Measurements from ENCODE around the gene PNPLA7. TPM values are rescaled to one million over a fixed set of nuclear protein-coding genes. Genes with fewer than 3 reads are reported as not detected.

The PNPLA7 gene
- total RNA-seq, 4 donors from 2014 or later = 0.26 to 25.7 (median 3.4) TPM

DNA sequence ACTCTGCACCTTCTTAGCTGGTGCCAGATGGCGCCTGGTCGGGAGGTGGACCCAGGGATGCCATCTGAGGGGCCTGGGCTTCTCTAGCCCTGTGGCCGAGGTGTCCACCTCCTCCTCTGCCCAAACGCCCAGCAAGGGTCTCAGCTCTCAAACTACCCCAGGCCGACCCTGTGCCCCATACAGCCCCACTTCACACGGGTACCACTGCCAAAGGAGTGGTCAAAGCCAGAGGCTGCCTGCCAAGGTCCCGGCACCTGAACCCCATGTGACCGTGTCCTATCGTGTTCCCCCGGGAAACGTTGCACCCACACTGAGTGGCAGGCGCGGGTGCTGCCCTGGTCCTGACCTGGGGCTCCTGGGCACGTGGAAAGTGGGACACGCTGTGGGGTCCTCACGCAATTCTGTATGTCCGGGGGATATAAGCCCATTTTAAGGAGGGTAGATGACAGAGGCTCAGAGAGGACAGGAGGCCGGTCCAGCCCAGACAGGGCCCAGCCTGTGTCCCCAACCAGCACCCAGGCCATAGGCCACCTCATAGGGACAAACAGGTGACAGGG is 111.0 kb downstream of the PNPLA7 start:
- no peak for TF ChIP-seq POLR2A (IDR thresholded peaks at IDR 0.05)
- no peak for TF ChIP-seq CTCF (IDR thresholded peaks at IDR 0.05)
- no peak overlapping the region for H3K27ac ChIP-seq
- peaks cover 0 to 5% of the 10 kb centered on the region in 2 donors for H3K4me1 ChIP-seq
- H3K4me3 ChIP-seq = no peak overlapping the region
- H3K27me3 ChIP-seq = peaks cover 0 to 5% of the 10 kb centered on the region in 2 donors
- no peaks in the 10 kb centered on the region for H3K9me3 ChIP-seq
- no peak for DNase-seq
- H3K36me3 ChIP-seq = no peaks in the 10 kb centered on the region
- intact Hi-C loops (cut with DNase I; ENCODE audit: low total_unique reads) = no loop called here

DNA sequence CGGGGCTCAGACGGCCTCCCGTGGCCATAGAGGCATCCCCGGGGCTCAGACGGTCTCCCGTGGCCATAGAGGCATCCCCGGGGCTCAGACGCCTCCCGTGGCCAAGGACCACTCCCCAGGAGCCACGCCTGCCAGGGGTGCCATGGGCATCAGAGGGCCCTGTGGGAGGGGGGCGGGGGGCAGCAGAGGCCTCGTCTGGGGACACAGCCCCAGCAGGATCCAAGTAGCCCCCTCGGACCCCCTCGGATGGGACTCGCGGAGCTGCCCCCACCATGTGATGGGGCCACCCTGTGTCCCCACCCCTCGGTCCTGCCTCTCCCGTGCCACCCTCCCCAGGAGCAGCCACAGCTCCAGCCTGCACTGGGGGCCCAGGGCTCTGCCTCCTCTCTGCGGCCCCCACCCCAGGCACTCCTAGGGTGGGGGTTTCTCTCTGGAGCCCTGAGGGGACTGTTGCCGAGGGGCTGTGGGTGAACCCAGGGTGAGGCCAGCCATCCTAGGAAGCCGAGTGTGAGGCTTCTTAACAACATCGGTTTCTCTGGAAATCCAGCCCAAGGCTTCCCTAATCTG is 111.5 kb downstream of the PNPLA7 start:
- Histone ChIP-seq H3K9me3 (no peaks in the 10 kb centered on the region), H3K4me3 (no peak overlapping the region), H3K27me3 (peaks cover 0 to 5% of the 10 kb centered on the region in 2 donors), H3K36me3 (no peaks in the 10 kb centered on the region), H3K4me1 (peaks cover 0 to 5% of the 10 kb centered on the region in 2 donors), H3K27ac (no peak overlapping the region)
- intact Hi-C loops (cut with DNase I; ENCODE audit: low total_unique reads) = no loop called here
- DNase-seq = no peak
- TF ChIP-seq CTCF (IDR thresholded peaks at IDR 0.05) (no peak), POLR2A (IDR thresholded peaks at IDR 0.05) (no peak)

DNA sequence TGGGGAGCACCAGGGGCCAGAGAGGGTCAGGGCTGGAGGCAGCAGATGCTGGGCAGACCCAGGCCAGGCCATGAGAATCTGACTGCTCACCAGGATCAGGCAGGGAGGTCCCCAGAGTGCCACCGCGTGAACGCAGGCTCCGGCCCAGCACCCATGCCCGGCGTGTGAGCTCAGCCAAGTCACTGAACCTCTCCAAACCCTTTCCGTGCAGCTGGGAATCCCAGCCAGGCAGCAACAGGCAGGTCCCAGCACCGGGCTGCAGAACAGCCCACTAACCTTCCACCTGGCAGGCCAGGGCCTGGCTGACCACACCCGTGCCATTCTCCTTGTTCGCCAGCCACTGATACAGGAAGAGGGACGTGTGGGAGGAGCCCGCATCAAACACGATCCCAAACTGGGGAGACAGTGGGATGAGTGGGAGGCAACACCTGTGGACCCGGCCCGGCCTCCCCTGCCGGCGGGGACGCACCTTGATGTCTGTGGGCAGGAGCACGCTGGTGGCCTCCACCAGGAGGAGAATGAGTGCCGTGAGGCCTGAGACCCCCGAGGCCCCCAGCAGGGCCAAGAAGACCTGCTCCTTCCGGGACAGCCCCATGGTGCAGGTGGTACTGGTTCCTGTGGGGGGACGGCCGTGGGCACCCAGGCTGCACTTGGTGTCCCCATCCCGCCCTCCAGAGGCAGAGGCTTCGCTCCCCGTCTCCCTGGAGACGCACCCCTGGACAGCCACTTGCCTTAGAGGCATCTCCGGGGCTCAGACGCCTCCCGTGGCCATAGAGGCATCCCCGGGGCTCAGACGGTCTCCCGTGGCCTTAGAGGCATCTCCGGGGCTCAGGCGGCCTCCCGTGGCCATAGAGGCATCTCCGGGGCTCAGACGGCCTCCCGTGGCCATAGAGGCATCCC is 112.3 kb downstream of the PNPLA7 start:
- Histone ChIP-seq H3K4me1 (peaks cover 0 to 5% of the 10 kb centered on the region in 2 donors), H3K36me3 (no peaks in the 10 kb centered on the region), H3K27me3 (peaks cover 0 to 4% of the 10 kb centered on the region in 2 donors), H3K4me3 (no peak overlapping the region), H3K27ac (no peak overlapping the region), H3K9me3 (no peaks in the 10 kb centered on the region)
- no peak for TF ChIP-seq POLR2A (IDR thresholded peaks at IDR 0.05)
- no peak for TF ChIP-seq CTCF (IDR thresholded peaks at IDR 0.05)
- intact Hi-C loops (cut with DNase I; ENCODE audit: low total_unique reads) = no loop called here
- DNase-seq = no peak

DNA sequence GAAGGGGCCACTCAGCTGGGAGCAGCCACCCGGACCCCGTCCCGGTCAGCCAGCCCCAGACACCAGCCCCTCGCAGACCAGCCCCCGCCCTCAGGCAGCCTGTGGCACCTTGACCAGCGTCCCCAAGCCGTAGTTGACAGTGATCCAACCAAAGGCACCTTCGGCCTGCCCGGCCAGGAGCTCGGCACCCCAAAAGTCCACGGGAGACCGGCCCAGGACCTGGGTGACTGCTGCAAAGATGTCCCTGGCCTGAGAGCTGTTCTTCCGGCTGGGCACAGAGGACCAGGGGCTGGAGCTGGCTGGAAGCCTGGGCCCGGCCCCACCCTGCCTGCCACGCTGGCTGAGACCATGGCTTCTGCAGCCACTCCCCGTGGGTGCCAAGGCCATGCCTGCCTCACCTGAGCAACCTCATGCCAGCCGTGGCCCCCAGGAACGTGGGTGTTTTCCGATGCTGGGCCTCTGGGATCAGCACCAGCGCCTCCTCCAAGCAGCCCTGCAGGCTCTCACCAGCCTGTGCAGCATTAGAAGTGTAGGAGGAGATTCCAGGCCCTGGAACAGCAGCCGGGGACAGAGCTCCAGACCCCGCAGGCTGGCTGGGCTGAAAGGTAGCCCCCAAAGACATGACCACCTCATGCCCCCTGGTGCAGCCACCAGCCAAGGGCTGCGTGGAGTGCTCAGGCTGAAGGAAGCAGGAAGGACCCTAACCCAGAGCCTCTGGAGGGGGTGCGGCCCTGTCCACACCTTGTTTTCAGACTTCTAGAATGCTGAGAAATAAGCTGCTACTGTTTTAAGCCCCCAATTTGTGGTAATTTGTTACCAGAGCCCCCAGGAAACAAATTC is 113.2 kb downstream of the PNPLA7 start:
- no peak for DNase-seq
- Histone ChIP-seq H3K4me3 (no peak overlapping the region), H3K27me3 (no peaks in the 10 kb centered on the region), H3K27ac (no peak overlapping the region), H3K4me1 (peaks cover 0 to 5% of the 10 kb centered on the region in 2 donors), H3K9me3 (no peaks in the 10 kb centered on the region), H3K36me3 (no peaks in the 10 kb centered on the region)
- intact Hi-C loops (cut with DNase I; ENCODE audit: low total_unique reads) = no loop called here
- TF ChIP-seq POLR2A (IDR thresholded peaks at IDR 0.05) = no peak
- TF ChIP-seq CTCF (IDR thresholded peaks at IDR 0.05) = no peak
